HepG2 (cell line): ENCODE results near the gene MEMO1. TPM values are rescaled to one million over a fixed set of nuclear protein-coding genes. Genes with fewer than 3 reads are reported as not detected.

Source experiments
- ARNT2 ChIP-seq: sonication (generic); formaldehyde crosslinking; IDR thresholded peaks from 2 replicates; pipeline ENCODE4 v1.8.0; 2022; ENCODE audit warnings: mild to moderate bottlenecking, low read depth, missing genetic modification reagents, moderate library complexity
- CBX2 ChIP-seq, 2 experiments: fragments of 200-600 bp in 1 of 2; sonication (generic); formaldehyde crosslinking in 1 of 2; IDR thresholded peaks; 2 replicates each; pipeline versions ENCODE4 v1.7.0 to v1.8.1; 2018 to 2022; ENCODE audit warnings: low read depth in 2 of 2, low read length in 1 of 2, mild to moderate bottlenecking in 1 of 2, missing genetic modification reagents in 1 of 2
- CREB3 ChIP-seq: sonication (generic); formaldehyde crosslinking; IDR thresholded peaks from 2 replicates; pipeline ENCODE4 v1.5.0; 2020; ENCODE audit warnings: missing genetic modification reagents
- FIP1L1 ChIP-seq: fragments of 200-400 bp; formaldehyde crosslinking; IDR thresholded peaks from 2 replicates; pipeline ENCODE4 v1.6.1; 2018; ENCODE audit warnings: low read depth, mild to moderate bottlenecking, low read length, moderate library complexity, borderline replicate concordance; ENCODE audit not compliant: insufficient read depth
- GMEB2 ChIP-seq: IDR thresholded peaks from 2 replicates; pipeline ENCODE4 v1.6.1; 2016; ENCODE audit warnings: missing biosample characterization, missing genetic modification reagents, low read depth
- HMG20B ChIP-seq: conservative IDR thresholded peaks from 2 replicates; pipeline ENCODE4 v1.6.1; 2016; ENCODE audit warnings: missing genetic modification reagents, missing compliant biosample characterization
- MBD4 ChIP-seq: IDR thresholded peaks from 2 replicates; pipeline ENCODE4 v1.6.1; 2012; ENCODE audit warnings: low read length, inconsistent platforms, borderline replicate concordance
- MXI1 ChIP-seq: IDR thresholded peaks from 3 replicates; pipeline ENCODE4 v1.6.1; 2012; ENCODE audit warnings: low read depth, low read length, inconsistent platforms, borderline replicate concordance
- MYNN ChIP-seq: sonication (generic); formaldehyde crosslinking; IDR thresholded peaks from 2 replicates; pipeline ENCODE4 v1.4.0; 2020; ENCODE audit warnings: mild to moderate bottlenecking, low read depth, missing genetic modification reagents
- NFKB2 ChIP-seq: sonication (generic); formaldehyde crosslinking; IDR thresholded peaks from 2 replicates; pipeline ENCODE4 v1.4.0; 2020; ENCODE audit warnings: missing genetic modification reagents, borderline replicate concordance
- PHB2 ChIP-seq: fragments of 450-650 bp; IDR thresholded peaks from 2 replicates; pipeline ENCODE4 v1.6.1; 2018; ENCODE audit not compliant: partially characterized antibody
- SALL1 ChIP-seq: sonication (generic); formaldehyde crosslinking; IDR thresholded peaks from 2 replicates; pipeline ENCODE4 v1.8.0; 2022; ENCODE audit warnings: mild to moderate bottlenecking, missing genetic modification reagents
- TGIF2 ChIP-seq: IDR thresholded peaks from 2 replicates; pipeline ENCODE4 v1.6.1; 2016; ENCODE audit warnings: control low read depth, missing compliant biosample characterization
- TSC22D2 ChIP-seq: sonication (generic); formaldehyde crosslinking; IDR thresholded peaks from 2 replicates; pipeline ENCODE4 v1.5.1; 2020; ENCODE audit warnings: missing genetic modification reagents, mild to moderate bottlenecking, borderline replicate concordance
- ZBTB7B ChIP-seq: sonication (generic); formaldehyde crosslinking; IDR thresholded peaks from 2 replicates; pipeline ENCODE4 v1.4.0; 2020; ENCODE audit warnings: missing genetic modification reagents
- ZFP37 ChIP-seq: sonication (generic); formaldehyde crosslinking; IDR thresholded peaks from 2 replicates; pipeline ENCODE4 v1.4.0; 2020; ENCODE audit warnings: missing genetic modification reagents, borderline replicate concordance
- ZNF10 ChIP-seq: sonication (generic); formaldehyde crosslinking; IDR thresholded peaks from 2 replicates; pipeline ENCODE4 v1.4.0; 2020; ENCODE audit warnings: mild to moderate bottlenecking, low read depth, missing genetic modification reagents, borderline replicate concordance
- ZNF101 ChIP-seq: sonication (generic); formaldehyde crosslinking; IDR thresholded peaks from 2 replicates; pipeline ENCODE4 v1.4.0; 2020; ENCODE audit warnings: mild to moderate bottlenecking, low read depth, missing genetic modification reagents, borderline replicate concordance
- ZNF460 ChIP-seq: sonication (generic); formaldehyde crosslinking; IDR thresholded peaks from 2 replicates; pipeline ENCODE4 v1.5.1; 2020; ENCODE audit warnings: missing genetic modification reagents, mild to moderate bottlenecking, borderline replicate concordance
- ZNF7 ChIP-seq: IDR thresholded peaks from 2 replicates; pipeline ENCODE4 v1.6.1; 2016; ENCODE audit warnings: missing biosample characterization, missing genetic modification reagents
- ZNF792 ChIP-seq: IDR thresholded peaks from 2 replicates; pipeline ENCODE4 v1.6.1; 2016
- ZSCAN29 ChIP-seq: sonication (generic); formaldehyde crosslinking; conservative IDR thresholded peaks from 2 replicates; pipeline ENCODE4 v1.4.0; 2020; ENCODE audit warnings: mild to moderate bottlenecking, missing genetic modification reagents
- ZXDC ChIP-seq: sonication (generic); formaldehyde crosslinking; IDR thresholded peaks from 2 replicates; pipeline ENCODE4 v1.5.0; 2020; ENCODE audit warnings: mild to moderate bottlenecking, missing genetic modification reagents
- polyA plus RNA-seq, 8 experiments: library from polyadenylated mRNA; depleted of rRNA in 3 of 8; stranded (reverse) in 7 of 8; unstranded in 1 of 8; fragments of >200 nt; fragmentation: Illumina TruSeq in 4 of 8; extraction: Trizol in 4 of 8; gene quantifications; 2 replicates each; pipeline versions ENCODE4 v1.2.1 to v1.2.3, GENCODE V29; 2011 to 2016; ENCODE audit warnings: low read depth in 4 of 8, missing spikeins in 1 of 8, mixed read lengths in 1 of 8; ENCODE audit not compliant: insufficient read depth in 1 of 8
- total RNA-seq, 5 experiments: library from RNA; depleted of rRNA; stranded (reverse); fragments of >200 nt; fragmentation: Illumina TruSeq; extraction: Trizol; gene quantifications; 2 replicates each; pipeline ENCODE4 v1.2.3, GENCODE V29; 2016; ENCODE audit warnings: low read depth in 1 of 5

The MEMO1 gene
- total and polyA plus RNA-seq, 2 of the 13 experiments (the other 11 are each of a cell fraction or from before 2014, with no cell fraction given): 69.8 to 81.6 TPM

- peak; percentile 86 for TF ChIP-seq NFKB2 (CRISPR knock-in tag)
- TF ChIP-seq CREB3 (CRISPR knock-in tag): no peak
- TF ChIP-seq FIP1L1: peak; percentile 96; the same call in 1 of the 2 replicates
- TF ChIP-seq ZXDC (CRISPR knock-in tag): peak; percentile 97
- peak; percentile 60 for TF ChIP-seq HMG20B (CRISPR knock-in tag)
- no peak for TF ChIP-seq CBX2 (IDR thresholded peaks at IDR 0.05; ENCODE audit: low read depth, low read length)
- TF ChIP-seq CBX2 (CRISPR knock-in tag; IDR thresholded peaks at IDR 0.05; ENCODE audit: low read depth): no peak
- TF ChIP-seq ZNF792: peak; percentile 97
- TF ChIP-seq PHB2: no peak
- peak; percentile 23; the same call in 1 of the 2 replicates for TF ChIP-seq ZNF7
- peak; percentile 92 for TF ChIP-seq ZSCAN29 (CRISPR knock-in tag)
- peak; percentile 94; the same call in 1 of the 2 replicates for TF ChIP-seq TSC22D2 (CRISPR knock-in tag)
- TF ChIP-seq ZNF460 (CRISPR knock-in tag): peak; percentile 38; the same call in 1 of the 2 replicates
- peak; percentile 66 for TF ChIP-seq ZBTB7B (CRISPR knock-in tag)
- TF ChIP-seq MXI1: peak; percentile 89; the same call in 2 of the 3 replicates
- no peak for TF ChIP-seq ZNF101
- TF ChIP-seq ARNT2 (CRISPR knock-in tag): peak; percentile 96
- no peak for TF ChIP-seq MBD4
- peak; percentile 61; the same call in 1 of the 2 replicates for TF ChIP-seq GMEB2 (CRISPR knock-in tag)
- peak; percentile 91 for TF ChIP-seq ZFP37
- TF ChIP-seq ZNF10 (CRISPR knock-in tag): no peak
- TF ChIP-seq SALL1 (CRISPR knock-in tag): peak; percentile 99
- TF ChIP-seq TGIF2 (CRISPR knock-in tag): peak; percentile 60
- TF ChIP-seq MYNN: peak; percentile 87
These were observed at the start of gene MEMO1 (continued) for GRCh38 chr2:32010670-32011484.
